ENCODE measurements around the gene RGS6.

- TF ChIP-seq POLR2A (IDR thresholded peaks at IDR 0.05; ENCODE audit: low read length) = no peak
- TF ChIP-seq GATA1 (IDR thresholded peaks at IDR 0.05; ENCODE audit: low read depth, low read length) = no peak
These were observed 131.6 kb downstream of the RGS6 start for GRCh38 chr14:72063761-72064282.
